OCI-LY7 (cell line): ENCODE data around the gene LSM14B. TPM values are rescaled to one million over a fixed set of nuclear protein-coding genes. Genes with fewer than 3 reads are reported as not detected.

ENCODE experiments used
- BruUV-seq: library from RNA; stranded (reverse); fragments of 400-500 nt; replicated peaks from 2 replicates; lab custom pipeline; 2021; lab: Mats Ljungman, UMichigan
- CTCF ChIA-PET: fragments of 300-600 bp; sonication (Branson Sonifier 250); formaldehyde crosslinking; loops from one replicate; lab custom pipeline; 2022; ENCODE audit warnings: antibody characterized with exemption; ENCODE audit not compliant: unreplicated experiment; lab: Charles Lee
- POLR2A ChIA-PET: fragments of 300-600 bp; sonication (Branson Sonifier 250); formaldehyde crosslinking; loops from one replicate; lab custom pipeline; 2022; ENCODE audit warnings: antibody characterized with exemption; lab: Charles Lee
- DNase-seq: peaks from one replicate; pipeline ENCODE4 v3.0.0-alpha.2; 2015; ENCODE audit warnings: low spot score
- H2AFZ ChIP-seq: fragments of 200-600 bp; sonication (generic), shearing (Covaris generic); 2 replicates; pipeline ENCODE4 v1.6.1; 2014; ENCODE audit warnings: mild to moderate bottlenecking, antibody characterized with exemption, low read length, moderate library complexity
- H3K27ac ChIP-seq: fragments of 200-600 bp; sonication (generic); 2 replicates; pipeline ENCODE4 v1.5.1; 2014; ENCODE audit warnings: mixed run types, low read depth, mild to moderate bottlenecking, moderate library complexity, low read length, inconsistent platforms; ENCODE audit not compliant: poor library complexity, severe bottlenecking
- H3K36me3 ChIP-seq: fragments of 200-600 bp; sonication (generic); 2 replicates; pipeline ENCODE4 v1.6.1; 2014; ENCODE audit warnings: mild to moderate bottlenecking, antibody characterized with exemption, low read length, moderate library complexity, mixed read lengths; ENCODE audit not compliant: insufficient read depth
- H3K4me1 ChIP-seq: fragments of 200-600 bp; sonication (generic); 2 replicates; pipeline ENCODE4 v1.5.1; 2014; ENCODE audit warnings: mild to moderate bottlenecking, low read length; ENCODE audit not compliant: insufficient read depth, poor library complexity, severe bottlenecking
- H3K4me2 ChIP-seq: fragments of 200-600 bp; sonication (generic); 2 replicates; pipeline ENCODE4 v1.6.1; 2014; ENCODE audit warnings: mild to moderate bottlenecking, low read length
- H3K4me3 ChIP-seq: fragments of 200-600 bp; sonication (generic); 2 replicates; pipeline ENCODE4 v1.5.1; 2014; ENCODE audit warnings: mild to moderate bottlenecking, low read depth, low read length; ENCODE audit not compliant: poor library complexity, severe bottlenecking
- H3K79me2 ChIP-seq: fragments of 200-600 bp; sonication (generic); 2 replicates; pipeline ENCODE4 v1.6.1; 2016; ENCODE audit warnings: low read depth, mild to moderate bottlenecking, low read length, moderate library complexity, mixed read lengths; ENCODE audit not compliant: insufficient read depth
- H3K9me2 ChIP-seq: fragments of 200-600 bp; sonication (generic); 2 replicates; pipeline ENCODE4 v1.6.1; 2016; ENCODE audit warnings: mild to moderate bottlenecking, low read length, mixed read lengths; ENCODE audit not compliant: insufficient read depth
- H3K9me3 ChIP-seq: fragments of 200-600 bp; sonication (generic); 2 replicates; pipeline ENCODE4 v1.6.1; 2014; ENCODE audit warnings: mild to moderate bottlenecking, mixed run types, low read length, mixed read lengths
- H4K20me1 ChIP-seq: fragments of 200-600 bp; sonication (generic); 2 replicates; pipeline ENCODE4 v1.6.1; 2014; ENCODE audit warnings: mild to moderate bottlenecking, antibody characterized with exemption, low read length, moderate library complexity, mixed read lengths; ENCODE audit not compliant: insufficient read depth
- EZH2phosphoT487 ChIP-seq: fragments of 200-600 bp; sonication (generic); IDR thresholded peaks from 2 replicates; pipeline ENCODE4 v1.6.1; 2018; ENCODE audit warnings: low read depth, borderline replicate concordance, mild to moderate bottlenecking, mixed run types, antibody characterized with exemption, low read length, moderate library complexity, mixed read lengths
- intact Hi-C: fragments of 100-400 bp; cut with micrococcal nuclease; formaldehyde crosslinking; loops from one replicate; pipeline ENCODE4 v1.10.0; 2022; ENCODE audit not compliant: unreplicated experiment
- total RNA-seq, 2 experiments: library from RNA; depleted of rRNA in 1 of 2; stranded (reverse); fragments of >200 nt in 1 of 2; shearing (Covaris generic) in 1 of 2; gene quantifications; 2 replicates each; pipeline ENCODE4 v1.2.3, GENCODE V29; 2014 to 2022
- TF ChIP-seq, protein P1 (sequence below): fragments of 200-600 bp; sonication (generic); conservative IDR thresholded peaks from 2 replicates; pipeline ENCODE4 v1.5.1; 2014; ENCODE audit warnings: mild to moderate bottlenecking, antibody characterized with exemption, low read length, moderate library complexity, mixed read lengths

LSM14B gene
- total RNA-seq, 2 experiments from 2014 or later: 44.7 to 53.7 TPM

DNA sequence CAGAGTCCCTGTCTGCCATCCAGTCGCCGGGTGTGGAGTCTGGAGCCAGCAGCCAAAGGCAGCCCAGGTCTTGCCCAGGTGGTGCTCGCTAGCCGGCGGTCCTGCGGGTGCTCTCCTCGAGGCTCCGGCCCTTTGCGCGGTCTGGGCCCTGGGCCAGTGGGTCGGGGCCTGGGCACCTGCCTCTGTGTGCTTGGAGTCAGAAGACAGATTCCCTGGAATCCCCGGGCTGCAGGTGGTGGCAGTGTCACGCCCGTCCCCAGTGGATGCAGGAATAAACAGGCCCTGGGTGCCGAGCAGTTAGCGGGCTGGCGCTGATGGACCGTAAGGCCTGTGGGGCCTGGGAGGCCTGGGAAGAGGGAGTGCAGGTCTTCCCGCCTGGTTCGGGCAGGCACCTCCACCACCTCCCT, 26.6 kb downstream of the LSM14B start:
- Histone ChIP-seq H3K4me2 (no peak overlapping the region), H4K20me1 (peaks cover 6% of the 10 kb centered on the region; the same call in 1 of the 2 replicates), H3K4me1 (peaks cover 9% of the 10 kb centered on the region), H3K9me3 (no peaks in the 10 kb centered on the region), H3K36me3 (peaks cover 22% of the 10 kb centered on the region), H3K27ac (no peak overlapping the region), H2AFZ (no peak overlapping the region), H3K4me3 (no peak overlapping the region), H3K79me2 (peaks cover 16% of the 10 kb centered on the region; the same call in 1 of the 2 replicates), H3K9me2 (no peaks in the 10 kb centered on the region)
- no peak for TF ChIP-seq EZH2phosphoT487
- POLR2A ChIA-PET: no interaction called here
- BruUV-seq: no TSS peak
- CTCF ChIA-PET: no interaction called here
- intact Hi-C loops: no loop called here
- no peak for DNase-seq

DNA sequence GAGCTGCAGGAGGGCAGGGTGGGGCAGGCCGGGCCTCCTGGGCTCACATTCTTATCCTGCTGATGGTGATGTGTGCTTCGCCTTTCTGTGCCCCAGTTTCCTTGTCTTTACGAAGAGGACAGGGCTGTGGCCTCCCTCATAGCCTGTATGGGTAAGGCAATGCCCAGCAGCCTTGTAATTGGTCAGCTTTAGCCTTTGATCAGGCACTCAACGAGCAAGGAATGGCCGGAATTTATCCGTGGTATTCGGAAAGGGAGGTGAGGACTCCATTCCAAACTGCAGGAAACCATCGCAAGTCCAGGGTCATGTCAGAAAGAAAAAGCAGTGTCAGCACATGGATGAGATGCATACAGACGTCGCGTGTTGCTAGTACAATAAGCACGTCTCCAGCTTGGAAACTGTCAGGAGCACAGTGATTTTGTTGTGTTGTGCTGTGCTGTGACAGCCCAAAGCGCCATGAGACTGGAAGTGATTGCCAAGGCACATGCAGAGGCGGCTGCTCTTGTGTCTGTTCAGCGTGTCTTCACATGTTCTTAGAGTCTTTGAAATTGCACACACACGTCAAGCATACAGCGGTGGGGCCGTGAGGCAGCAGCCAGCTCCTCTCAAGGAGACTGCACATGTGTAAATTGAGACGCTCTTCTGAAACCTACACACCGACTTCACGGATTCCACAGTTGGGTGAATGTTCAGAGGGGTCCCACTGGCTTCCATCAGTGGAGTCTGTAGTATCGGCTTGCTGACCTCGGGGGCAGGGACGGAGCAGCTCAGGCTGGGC, 27.4 kb downstream of the LSM14B start:
- BruUV-seq: no TSS peak
- H3K79me2 ChIP-seq: peaks cover 14% of the 10 kb centered on the region; the same call in 1 of the 2 replicates

GRCh38 chr20:62150310-62150575, 28.0 kb downstream of the LSM14B start:
- H3K9me2 ChIP-seq: no peaks in the 10 kb centered on the region
- ChIA-PET CTCF (no interaction called here), POLR2A (no interaction called here)
- TF ChIP-seq, protein P1, sequence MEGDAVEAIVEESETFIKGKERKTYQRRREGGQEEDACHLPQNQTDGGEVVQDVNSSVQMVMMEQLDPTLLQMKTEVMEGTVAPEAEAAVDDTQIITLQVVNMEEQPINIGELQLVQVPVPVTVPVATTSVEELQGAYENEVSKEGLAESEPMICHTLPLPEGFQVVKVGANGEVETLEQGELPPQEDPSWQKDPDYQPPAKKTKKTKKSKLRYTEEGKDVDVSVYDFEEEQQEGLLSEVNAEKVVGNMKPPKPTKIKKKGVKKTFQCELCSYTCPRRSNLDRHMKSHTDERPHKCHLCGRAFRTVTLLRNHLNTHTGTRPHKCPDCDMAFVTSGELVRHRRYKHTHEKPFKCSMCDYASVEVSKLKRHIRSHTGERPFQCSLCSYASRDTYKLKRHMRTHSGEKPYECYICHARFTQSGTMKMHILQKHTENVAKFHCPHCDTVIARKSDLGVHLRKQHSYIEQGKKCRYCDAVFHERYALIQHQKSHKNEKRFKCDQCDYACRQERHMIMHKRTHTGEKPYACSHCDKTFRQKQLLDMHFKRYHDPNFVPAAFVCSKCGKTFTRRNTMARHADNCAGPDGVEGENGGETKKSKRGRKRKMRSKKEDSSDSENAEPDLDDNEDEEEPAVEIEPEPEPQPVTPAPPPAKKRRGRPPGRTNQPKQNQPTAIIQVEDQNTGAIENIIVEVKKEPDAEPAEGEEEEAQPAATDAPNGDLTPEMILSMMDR: no peak
- no peak for TF ChIP-seq EZH2phosphoT487
- H3K4me3 ChIP-seq: no peak overlapping the region
- peaks cover 28% of the 10 kb centered on the region for H3K36me3 ChIP-seq
- DNase-seq: no peak
- H2AFZ ChIP-seq: no peak overlapping the region
- no peaks in the 10 kb centered on the region for H3K9me3 ChIP-seq
- peaks cover under 1% of the 10 kb centered on the region for H3K4me1 ChIP-seq
- no TSS peak for BruUV-seq
- intact Hi-C loops: no loop called here
- H3K27ac ChIP-seq: no peak overlapping the region
- H3K79me2 ChIP-seq: peaks cover 10% of the 10 kb centered on the region; the same call in 1 of the 2 replicates
- H3K4me2 ChIP-seq: no peak overlapping the region
- no peaks in the 10 kb centered on the region for H4K20me1 ChIP-seq

More for the DNA sequence above, 27.4 kb downstream of the LSM14B start:
- H4K20me1 ChIP-seq: peaks cover 4% of the 10 kb centered on the region; the same call in 1 of the 2 replicates
- intact Hi-C loops: no loop called here
- no peaks in the 10 kb centered on the region for H3K9me2 ChIP-seq
- H3K36me3 ChIP-seq: peaks cover 28% of the 10 kb centered on the region
- no peak overlapping the region for H3K27ac ChIP-seq
- DNase-seq: no peak
- no peak overlapping the region for H3K4me2 ChIP-seq
- no peaks in the 10 kb centered on the region for H3K9me3 ChIP-seq
- no peak overlapping the region for H2AFZ ChIP-seq
- POLR2A ChIA-PET: no interaction called here
- H3K4me3 ChIP-seq: no peak overlapping the region
- CTCF ChIA-PET: no interaction called here
- no peak for TF ChIP-seq EZH2phosphoT487
- TF ChIP-seq, protein P1: no peak
- peaks cover 6% of the 10 kb centered on the region for H3K4me1 ChIP-seq
